T-helper 2 cell (primary cell): Measurements from ENCODE around the gene BABAM2.

Source experiments
- DNase-seq, 5 experiments: peaks; one replicate each; pipeline versions ENCODE4 v3.0.0 to v3.0.0-alpha.2; 2012 to 2022

BABAM2 gene

DNA sequence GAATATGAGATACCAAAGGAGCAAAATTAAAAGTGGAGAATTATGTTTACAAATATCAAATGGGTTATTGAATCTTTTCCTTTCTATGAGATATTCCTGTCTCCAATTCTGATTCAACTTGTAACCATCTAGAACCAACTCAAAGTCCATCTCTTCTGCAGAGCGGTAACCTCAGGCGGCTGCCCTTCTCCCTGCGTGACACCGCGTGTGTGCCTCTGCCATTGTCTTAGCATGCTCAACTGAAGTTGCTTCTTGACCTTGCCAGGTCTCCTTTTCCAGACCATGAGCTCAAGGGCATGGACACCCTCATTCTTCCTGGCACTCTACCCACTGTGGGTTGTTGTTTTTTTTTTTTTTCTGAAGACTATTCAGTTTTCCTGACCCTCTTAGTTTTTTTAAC is 398.1 kb downstream of the BABAM2 start:
- no peak for DNase-seq

DNA sequence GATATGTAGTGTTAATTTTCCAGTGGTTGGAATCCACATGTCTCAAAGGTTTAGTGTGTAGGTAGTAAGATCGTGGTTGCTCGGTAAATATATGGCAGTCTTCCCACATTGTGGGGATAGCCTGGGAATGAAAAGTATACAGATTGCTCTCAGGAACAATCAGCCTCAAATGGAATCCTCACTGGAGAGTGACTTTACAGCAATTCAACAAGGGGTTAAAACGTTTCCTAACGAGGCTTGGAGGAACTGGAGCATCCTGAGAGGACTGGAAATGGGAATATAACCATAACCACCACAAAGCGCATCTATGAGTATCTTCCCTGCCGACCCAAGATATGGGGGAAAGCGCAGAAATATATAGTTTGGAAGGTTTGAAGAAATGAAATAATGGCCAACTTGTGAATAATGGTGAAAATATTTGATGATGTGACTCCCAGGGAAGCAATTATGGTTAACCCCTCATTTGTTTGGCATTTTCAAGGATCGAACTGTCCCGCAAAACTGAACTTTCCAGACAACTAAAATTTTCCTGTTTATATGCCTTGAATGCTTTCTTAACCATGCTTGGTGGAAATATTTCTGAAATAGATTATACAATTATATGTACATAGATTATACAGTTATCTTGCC is 401.4 kb downstream of the BABAM2 start:
- DNase-seq: no peak

DNA sequence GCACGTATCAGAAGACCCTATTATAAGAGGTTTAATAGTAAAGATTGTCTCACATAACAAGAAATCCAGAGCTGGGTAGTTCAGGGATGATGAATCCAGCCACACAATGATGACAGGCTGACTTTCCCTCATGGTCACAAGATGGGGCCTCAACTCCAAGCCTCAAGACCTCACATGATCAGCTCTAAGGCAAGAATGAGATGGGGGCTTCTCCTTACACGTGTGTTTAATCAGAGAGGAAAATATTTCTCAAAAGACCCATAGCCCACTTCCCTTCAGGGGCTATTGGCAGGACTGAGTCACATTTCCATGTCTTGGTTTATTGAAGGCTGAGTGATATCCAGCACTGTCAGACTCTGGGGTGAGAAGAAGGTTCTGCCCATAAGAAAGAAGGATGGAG is 402.0 kb downstream of the BABAM2 start:
- DNase-seq: no peak

DNA sequence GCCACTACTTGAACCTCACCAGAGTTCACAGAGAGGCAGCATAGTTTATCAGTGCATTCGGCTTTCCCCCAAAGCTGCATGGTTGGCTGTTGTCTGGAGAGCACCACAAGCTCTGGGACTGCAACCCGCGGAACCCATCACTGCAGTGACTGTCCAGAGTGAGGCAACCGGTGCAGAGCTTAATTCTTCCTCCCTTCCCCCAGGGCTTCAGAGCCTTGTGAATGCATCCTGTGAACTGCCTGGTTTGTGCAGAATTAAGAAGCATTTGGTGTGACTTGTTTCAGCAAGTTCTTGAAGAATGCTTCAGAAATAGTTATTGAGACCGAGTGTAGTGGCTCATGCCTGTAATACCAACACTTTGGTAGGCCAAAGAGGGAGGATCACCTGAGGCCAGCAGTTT is 402.9 kb downstream of the BABAM2 start:
- no peak for DNase-seq

DNA sequence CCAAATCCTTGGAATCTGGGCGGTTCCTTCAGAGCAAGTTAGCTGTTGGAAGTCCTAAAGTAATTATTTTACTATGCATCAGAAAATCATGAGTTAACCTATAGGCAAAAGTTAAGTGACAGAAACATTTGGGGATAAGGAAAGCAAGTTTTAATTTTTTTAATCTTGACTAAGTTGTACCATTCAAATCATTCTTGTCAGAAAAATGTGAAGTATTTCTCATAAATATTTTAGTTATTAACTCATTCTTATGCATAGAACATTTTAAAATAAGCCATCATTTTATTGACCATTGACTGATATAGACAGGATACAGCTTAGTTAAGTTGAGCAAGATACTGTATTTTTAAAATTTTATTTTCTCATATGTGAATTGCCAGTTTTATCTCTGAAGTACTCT is 403.9 kb downstream of the BABAM2 start:
- no peak for DNase-seq

DNA sequence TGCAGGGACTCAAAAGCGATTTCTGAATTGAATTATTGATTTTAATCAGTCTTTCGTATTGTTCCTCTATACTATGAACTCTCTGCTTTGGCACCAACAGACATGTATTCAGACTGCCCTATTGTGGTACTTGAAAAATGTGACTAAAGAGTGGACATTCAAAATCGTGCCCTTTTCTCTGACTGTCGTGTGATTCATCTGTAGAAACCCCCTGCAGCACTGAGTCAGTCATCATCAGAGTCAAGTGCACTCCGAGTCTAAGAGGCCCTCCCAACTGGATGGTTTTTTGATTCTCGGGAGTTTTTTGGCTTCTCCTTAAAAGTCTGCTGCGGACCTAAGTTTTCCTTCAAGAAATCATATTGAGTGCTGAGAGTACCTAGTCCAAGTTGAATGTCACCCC is 405.7 kb downstream of the BABAM2 start:
- DNase-seq: no peak

DNA sequence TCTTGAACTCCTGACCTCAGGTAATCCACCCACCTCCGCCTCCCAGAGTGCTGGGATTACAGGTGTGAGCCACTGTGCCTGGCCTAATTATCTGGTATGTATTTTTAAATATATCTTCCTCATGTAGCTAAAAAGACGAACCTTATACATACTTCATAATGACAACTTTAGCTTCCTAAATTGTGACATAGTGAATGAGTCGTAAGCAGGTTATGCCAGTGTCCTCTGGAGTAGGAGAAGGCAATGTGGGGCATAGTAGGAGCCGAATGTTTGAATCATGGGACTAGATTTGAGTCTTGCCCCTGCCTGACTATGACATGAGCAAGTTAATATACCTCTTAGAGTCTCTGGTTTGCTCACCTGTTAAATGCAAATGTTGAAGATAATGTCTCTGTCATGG is 406.4 kb downstream of the BABAM2 start:
- DNase-seq: no peak

DNA sequence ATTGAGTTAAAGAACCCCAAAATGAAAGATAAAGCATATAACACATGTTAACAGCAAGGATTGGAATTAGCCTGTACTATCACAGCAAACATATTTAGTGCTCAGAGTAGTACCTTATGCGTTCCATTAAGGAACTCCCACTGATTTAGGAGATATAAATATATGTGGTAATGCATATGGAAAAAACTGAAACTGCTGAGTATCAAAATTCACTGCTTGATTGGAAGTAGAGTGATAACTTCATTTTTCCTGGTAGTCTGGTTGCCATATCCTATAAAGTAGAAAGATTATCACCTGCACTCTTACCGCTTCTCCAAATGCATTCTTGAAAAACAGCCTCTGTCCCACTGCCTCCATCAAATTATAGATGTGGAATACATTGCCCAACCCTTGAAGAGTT is 407.0 kb downstream of the BABAM2 start:
- no peak for DNase-seq

DNA sequence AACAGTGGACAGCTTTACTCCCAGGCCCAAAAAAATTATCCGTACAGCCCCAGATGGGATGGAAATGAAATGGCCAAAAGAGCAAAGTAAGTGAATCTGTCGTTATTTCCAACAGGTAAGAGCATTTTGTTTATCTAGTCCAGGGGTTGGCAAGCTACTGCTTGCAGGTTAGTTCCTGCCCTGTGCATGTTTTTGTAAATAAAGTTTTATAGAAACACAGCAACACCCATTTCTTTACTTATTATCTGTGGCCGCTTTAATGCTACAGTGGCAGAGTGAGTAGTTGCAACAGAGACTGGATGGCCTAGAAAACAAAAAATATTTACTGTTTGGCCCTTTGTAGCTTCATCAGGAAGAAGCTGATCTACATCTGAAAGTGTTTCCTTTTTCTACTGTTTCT is 407.9 kb downstream of the BABAM2 start:
- no peak for DNase-seq

DNA sequence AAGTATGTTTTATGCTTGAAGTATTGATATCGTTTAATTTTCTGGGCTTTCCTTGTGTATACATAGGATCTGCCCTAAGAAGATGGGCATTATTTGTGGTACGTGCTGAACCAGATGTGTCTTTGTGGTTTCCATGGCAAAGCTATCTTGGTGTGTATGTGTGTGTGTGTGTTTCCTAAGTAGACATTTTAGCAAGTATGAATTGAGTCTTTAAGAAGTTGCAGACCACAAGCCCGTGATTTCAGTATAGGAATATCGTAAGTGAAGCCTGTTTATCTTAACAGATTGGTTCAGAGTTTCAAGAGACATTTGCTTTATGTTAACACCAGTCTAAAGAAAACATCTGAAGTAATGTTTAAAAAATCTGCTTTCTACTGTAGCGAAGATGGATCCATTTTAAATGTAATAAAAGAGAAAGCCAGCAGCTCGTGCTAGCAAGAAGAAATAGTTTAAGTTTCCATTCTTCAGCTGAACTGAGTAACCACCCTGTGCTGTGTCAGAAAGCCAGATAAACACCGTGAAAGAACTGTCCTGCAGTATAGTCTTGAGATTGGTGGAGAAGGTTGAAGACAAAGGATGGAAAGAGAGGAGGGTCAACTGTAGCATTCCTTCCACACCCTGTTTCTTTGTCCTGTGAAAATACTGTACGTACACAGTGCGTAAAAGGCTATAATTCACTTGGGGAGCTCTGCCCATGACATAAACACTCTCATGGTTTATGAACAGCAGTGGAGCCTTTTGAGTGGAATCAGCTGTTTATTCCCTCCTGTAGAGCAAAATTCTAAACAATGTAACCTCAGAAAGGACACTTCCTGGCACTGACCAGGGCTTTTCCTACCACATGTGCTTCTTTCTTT is 410.2 kb downstream of the BABAM2 start:
- DNase-seq: peak in 1 of 5 experiments; percentile 54

DNA sequence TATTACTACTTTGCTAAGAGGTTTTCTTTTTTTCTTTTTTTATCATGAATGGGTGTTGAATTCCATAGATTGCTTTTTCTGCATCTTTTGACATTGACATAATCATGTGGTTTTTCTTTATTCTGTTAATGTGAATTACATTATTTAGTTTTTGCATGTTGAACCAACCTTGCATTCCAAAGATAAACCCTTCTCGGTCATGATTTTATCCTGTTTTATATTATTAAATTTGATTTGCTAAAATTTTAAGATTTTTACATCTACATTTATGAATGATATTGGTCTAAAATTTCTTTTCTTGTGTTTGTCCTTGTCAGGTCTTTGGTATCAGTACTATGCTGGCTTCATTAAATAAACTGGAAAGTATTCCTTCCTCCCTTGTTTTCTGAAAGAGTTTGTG is 414.7 kb downstream of the BABAM2 start:
- DNase-seq: no peak

DNA sequence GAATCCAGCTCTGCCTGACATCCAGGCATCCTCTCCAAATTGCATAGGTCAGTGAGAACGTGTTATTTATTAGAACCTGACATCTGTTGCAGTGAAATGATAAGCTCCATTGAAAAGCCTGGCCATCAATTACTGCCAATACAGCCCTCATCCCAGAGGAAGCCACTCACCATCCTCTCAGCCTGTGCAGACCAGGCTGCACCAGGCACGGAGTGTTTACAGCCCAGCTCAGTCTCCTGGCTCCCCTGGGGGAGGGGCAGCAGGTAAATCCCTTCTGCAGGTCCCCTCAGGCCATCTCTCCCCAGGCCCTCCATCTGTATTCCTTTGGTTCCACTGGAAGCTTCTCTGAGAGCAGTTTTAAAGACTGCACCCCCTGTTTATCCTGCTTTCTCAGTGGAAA is 419.6 kb downstream of the BABAM2 start:
- no peak for DNase-seq

DNA sequence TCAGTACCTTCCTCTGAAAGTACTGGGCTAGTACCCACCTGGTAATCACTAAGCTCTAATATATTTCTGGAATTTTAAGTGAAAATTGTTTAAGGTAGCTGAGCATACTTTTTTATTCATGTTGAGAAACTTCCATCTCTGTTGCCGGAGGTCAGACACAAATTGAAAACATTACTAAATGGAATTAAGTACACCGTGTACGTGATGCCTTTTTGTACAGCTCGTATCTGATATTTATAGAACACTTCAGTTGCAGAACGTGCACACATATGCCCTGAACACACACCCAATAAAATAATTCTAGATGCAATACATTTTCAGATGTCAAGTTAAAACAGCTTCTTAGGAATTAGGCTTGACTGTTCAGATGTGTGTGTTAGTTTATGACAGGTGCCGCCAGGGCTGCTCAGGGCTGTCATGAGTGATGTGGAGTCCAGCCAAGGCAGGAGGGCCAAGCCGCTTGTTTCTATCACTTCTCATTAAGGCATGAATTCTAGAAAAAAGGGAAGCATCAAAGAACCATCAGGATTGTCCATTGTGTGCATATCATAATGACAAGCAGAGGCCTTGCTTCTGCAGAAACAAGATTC is 421.2 kb downstream of the BABAM2 start:
- no peak for DNase-seq

DNA sequence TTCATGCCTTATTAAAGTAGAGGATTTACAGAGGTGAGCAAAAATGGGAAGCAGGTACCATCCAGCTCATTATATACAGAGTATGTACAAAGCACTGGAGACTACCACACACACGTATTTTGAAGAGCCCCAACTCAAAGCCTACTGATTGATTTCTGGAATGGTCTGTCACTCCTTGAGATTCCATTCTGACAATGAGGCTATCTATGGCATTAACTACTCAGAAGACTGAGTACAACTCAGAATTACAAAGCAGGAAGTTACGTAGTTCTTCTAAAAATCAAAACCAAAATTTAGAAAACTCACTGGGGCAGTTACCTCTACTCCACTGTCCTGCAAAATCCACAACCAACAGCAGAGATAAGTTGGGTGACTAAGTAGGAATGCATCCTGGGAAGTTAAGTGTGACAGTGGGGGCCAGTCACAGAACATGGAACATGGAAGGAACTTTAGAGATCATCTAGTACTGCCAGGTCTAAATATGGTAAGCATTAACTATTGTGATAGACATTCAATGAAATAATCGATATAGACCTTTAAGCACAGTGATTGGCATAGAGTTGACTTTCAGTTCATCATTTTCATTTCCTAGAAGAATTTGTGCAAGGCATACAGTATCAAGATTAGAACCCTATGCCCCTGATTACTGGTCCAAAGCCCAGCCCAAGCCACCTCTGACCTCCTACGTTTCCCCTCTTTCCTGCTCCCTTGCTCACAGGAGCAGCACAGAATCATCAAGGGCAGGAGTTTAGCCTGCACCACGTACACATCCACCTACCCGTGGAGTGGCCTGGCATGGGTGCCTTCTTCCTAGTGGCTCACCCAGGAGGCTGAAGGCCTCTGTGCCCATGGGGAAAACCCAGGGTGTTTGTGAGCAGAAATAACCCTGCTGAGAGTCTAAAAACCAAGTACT is 422.0 kb downstream of the BABAM2 start:
- no peak for DNase-seq

DNA sequence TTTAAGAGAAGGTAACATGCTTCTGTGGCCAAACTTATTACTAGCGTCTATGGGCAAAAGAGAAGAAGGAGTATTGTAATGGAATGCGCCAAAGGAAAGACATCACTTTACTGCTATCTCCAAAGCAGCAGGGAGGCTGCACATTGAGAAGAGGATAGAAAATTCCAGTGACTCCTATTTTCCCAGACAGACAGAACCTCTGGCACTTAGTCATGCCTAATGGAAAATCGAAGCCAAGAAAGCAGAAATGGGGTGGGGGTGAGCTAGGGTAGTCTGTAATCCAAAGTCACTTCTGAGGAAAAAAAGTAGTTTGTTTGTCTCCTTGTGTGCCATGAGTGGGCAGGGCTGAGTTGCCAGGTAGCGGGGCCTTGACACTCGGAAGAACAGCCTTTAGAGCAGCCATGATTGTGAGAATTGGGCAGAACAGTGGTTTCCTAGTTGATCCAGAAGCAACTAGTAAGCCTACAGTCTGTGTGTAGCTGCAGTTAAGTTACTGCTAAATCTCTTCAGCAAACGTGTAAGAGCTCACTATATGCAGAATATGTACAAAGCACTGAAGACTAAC is 422.8 kb downstream of the BABAM2 start:
- no peak for DNase-seq

DNA sequence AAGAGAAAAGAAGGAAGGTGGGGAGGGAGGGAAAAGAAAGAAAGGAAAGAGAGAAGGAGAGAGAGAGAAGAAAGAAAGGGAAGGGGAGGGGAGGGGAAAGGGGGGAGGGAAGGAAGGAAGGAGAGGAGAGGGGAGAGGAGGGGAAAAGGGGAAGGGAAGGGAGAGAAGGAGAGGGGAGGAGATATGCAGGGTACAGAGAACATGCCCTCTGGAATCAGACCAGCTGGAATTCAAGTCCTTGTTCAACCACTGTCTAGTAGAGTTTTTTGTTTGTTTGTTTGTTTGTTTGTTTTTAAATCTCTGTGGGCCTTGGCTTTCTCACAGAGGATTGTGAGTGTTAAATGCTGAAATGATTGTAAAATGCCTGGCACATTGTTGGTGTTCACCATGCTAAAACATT is 424.4 kb downstream of the BABAM2 start:
- no peak for DNase-seq

DNA sequence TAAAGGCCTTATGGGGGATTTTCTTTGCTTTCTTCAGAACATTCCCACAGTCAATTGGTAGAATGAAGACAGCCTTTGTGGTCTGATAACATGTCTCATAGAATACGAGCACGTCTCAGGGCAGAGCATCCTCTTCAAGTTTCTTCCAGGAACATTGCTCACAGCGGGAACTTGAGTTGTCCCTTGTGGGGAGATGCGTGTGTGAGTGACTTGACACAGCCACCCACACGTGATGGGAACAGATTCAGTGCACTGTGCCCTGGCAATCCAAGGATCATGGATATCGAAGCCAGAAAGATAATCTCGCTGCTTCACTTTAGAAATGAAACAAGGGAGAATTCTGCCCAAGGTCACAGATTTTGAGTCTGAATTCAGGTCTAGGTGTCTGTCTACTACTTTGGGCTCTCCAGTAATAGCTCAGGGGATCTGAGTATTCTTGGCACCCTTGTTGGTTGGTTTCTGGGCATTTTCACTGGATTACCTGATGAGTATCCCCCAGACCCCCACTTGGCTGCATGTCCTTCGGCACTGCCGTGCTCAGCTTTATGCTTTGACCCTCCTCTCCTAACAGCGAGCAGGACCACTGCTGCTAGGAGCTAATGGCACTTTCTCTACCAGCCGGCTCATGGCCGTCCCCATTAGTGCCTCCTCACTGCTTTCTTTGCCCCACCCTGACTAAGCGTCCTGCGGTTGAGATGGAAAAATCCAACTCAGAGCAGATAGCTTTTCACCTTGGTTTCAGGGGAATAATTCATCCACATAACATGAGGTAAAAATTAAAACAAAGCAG is 426.2 kb downstream of the BABAM2 start:
- no peak for DNase-seq

DNA sequence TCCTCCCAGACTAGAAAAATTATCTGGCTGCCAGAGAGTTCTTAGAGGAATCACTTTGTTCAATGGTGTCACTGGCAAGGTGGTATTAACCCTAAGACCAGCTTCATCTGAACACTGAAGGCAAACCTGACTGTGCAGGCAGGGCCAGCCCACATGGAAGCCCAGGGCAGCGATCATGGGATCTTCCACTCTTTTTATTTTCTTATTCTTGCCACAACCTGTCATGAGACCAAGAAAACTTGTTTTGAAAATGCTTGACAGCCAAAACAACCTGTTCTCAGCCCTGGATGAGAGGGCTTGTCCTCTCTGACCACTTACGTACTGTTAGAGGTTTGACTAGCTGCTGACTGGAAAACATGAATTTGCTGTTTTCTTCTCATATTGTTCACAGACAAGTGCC is 426.9 kb downstream of the BABAM2 start:
- DNase-seq: no peak

DNA sequence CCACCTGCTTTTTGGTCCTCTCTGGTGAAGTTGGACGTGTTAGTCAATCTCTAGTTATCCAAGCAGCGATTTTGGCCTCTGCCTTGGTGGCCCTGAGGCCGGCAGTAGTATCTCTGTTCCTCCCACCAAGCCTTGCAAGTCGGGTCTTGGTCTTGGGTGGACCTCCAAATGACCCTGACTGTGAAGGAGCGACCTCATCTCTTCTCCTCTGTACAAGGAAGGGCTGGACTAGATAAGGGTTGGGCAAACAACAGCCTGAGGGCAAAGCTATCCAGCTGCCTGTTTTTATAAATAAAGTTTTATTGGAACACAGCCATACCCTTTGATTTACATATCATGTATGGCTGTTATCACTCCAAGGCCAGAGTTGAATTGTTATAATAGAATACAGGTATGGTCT is 427.5 kb downstream of the BABAM2 start:
- no peak for DNase-seq

DNA sequence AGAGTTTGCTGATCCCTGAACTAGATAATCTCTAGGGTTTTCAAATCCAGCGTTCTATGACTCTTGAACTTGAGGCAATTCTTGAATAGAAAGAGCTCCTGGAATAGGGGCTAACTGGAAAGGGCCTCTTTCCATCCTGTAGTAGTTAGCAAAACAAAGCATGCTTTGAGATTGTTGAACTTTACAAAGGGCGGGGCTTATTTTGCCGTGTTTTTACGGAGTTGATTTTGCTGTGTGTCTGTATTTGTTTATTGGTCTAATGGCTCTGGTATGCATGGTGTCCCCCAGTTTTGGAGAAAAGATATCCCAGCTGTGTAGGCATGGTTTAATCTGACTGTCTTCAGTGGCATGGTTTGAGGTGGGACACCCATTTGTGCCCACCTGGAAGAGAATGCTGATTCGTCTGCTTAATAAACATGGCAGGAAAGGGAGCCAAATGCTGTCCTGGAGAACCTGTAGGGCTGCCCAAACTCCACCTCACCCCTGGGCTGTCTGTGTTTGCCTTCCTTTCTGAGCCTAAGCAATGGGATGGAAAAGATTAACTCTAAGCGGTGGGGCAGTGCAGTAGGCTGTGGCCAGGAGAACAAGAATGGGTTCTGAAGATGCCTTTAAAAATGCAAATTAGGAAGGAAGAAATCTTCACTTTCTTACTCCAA is 428.1 kb downstream of the BABAM2 start:
- no peak for DNase-seq
